ENCODE results near the gene GPR160. TPM values are rescaled to one million over a fixed set of nuclear protein-coding genes. Genes with fewer than 3 reads are reported as not detected.

The GPR160 gene
- total and polyA plus RNA-seq, 2 donors from 2014 or later, result 23.7 to 24.9 TPM

- Histone ChIP-seq H3K9ac (ENCODE audit: low read length in 3 of 3) (peak overlapping the region in 1 of 3 donors; percentile 9), H3K4me1 (ENCODE audit: control insufficient read depth in 2 of 3, insufficient read depth in 2 of 3, low read depth in 1 of 3, low read length in 3 of 3) (peaks cover 0 to 35% (median 28%) of the 10 kb centered on the region in 3 donors), H3K27ac (ENCODE audit: low read depth in 2 of 2, low read length in 2 of 2) (peak overlapping the region; percentile 43 to 60), H3K4me3 (ENCODE audit: low read length in 3 of 3) (no peak overlapping the region), H3K27me3 (ENCODE audit: control insufficient read depth, insufficient read depth, low read length) (no peaks in the 10 kb centered on the region), H3K36me3 (ENCODE audit: control insufficient read depth in 2 of 3, insufficient read depth in 3 of 3, low read length in 3 of 3) (no peaks in the 10 kb centered on the region), H3K9me3 (ENCODE audit: control insufficient read depth in 2 of 3, insufficient read depth in 1 of 3, low read length in 3 of 3) (no peaks in the 10 kb centered on the region)
- DNase-seq (no peak), FAIRE-seq (no peak)
- TF ChIP-seq CTCF (IDR thresholded peaks at IDR 0.05; ENCODE audit: borderline replicate concordance, extremely low read depth, insufficient read depth), result no peak
- intact Hi-C loops (cut with DNase I), result no loop called here
Measured at GRCh38 chr3:170046269-170047132, 8.7 kb downstream of the GPR160 start.

GRCh38 chr3:170047133-170047404 is 9.3 kb downstream of the GPR160 start:
- FAIRE-seq (no peak), DNase-seq (no peak)
- Histone ChIP-seq H3K4me1 (ENCODE audit: control insufficient read depth in 2 of 3, insufficient read depth in 2 of 3, low read depth in 1 of 3, low read length in 3 of 3) (peaks cover 0 to 35% (median 28%) of the 10 kb centered on the region in 3 donors), H3K27ac (ENCODE audit: low read depth in 2 of 2, low read length in 2 of 2) (peak overlapping the region in 1 of 2 donors; percentile 45), H3K9me3 (ENCODE audit: control insufficient read depth in 2 of 3, insufficient read depth in 1 of 3, low read length in 3 of 3) (no peaks in the 10 kb centered on the region), H3K4me3 (ENCODE audit: low read length in 3 of 3) (no peak overlapping the region), H3K27me3 (ENCODE audit: control insufficient read depth, insufficient read depth, low read length) (no peaks in the 10 kb centered on the region), H3K9ac (ENCODE audit: low read length in 3 of 3) (no peak overlapping the region), H3K36me3 (ENCODE audit: control insufficient read depth in 2 of 3, insufficient read depth in 3 of 3, low read length in 3 of 3) (no peaks in the 10 kb centered on the region)
- intact Hi-C loops (cut with DNase I), result no loop called here
- TF ChIP-seq CTCF (IDR thresholded peaks at IDR 0.05; ENCODE audit: borderline replicate concordance, extremely low read depth, insufficient read depth), result no peak

GRCh38 chr3:170049146-170050000 is 11.6 kb downstream of the GPR160 start:
- peak; percentile 37 to 88 (median 59) for DNase-seq
- intact Hi-C loops (cut with DNase I), result no loop called here
- Histone ChIP-seq H3K36me3 (ENCODE audit: control insufficient read depth in 2 of 3, insufficient read depth in 3 of 3, low read length in 3 of 3) (no peaks in the 10 kb centered on the region), H3K4me1 (ENCODE audit: control insufficient read depth in 2 of 3, insufficient read depth in 2 of 3, low read depth in 1 of 3, low read length in 3 of 3) (peaks cover 0 to 34% (median 28%) of the 10 kb centered on the region in 3 donors), H3K9ac (ENCODE audit: low read length in 3 of 3) (no peak overlapping the region), H3K4me3 (ENCODE audit: low read length in 3 of 3) (no peak overlapping the region), H3K27ac (ENCODE audit: low read depth in 2 of 2, low read length in 2 of 2) (peak overlapping the region; percentile 59 to 79), H3K9me3 (ENCODE audit: control insufficient read depth in 2 of 3, insufficient read depth in 1 of 3, low read length in 3 of 3) (no peaks in the 10 kb centered on the region), H3K27me3 (ENCODE audit: control insufficient read depth, insufficient read depth, low read length) (no peaks in the 10 kb centered on the region)
- TF ChIP-seq CTCF (IDR thresholded peaks at IDR 0.05; ENCODE audit: borderline replicate concordance, extremely low read depth, insufficient read depth), result no peak
- FAIRE-seq, result no peak

All from kidney (tissue), 14 donors.